HG03060 (cell line): ENCODE measurements around the gene ANKRD16.
"Not testable (repeated sequence)": the region's sequence is repeated elsewhere in the genome, so short reads cannot be mapped to it uniquely, and the experiment has no call there.

ENCODE experiments used
- ATAC-seq: cut with Tn5 transposase; IDR thresholded peaks from one replicate; pipeline ENCODE4 v1.9.1; 2021; ENCODE audit warnings: low read depth, moderate number of reproducible peaks; ENCODE audit not compliant: unreplicated experiment

The ANKRD16 gene

GRCh38 chr10:5840314-5841307 is 49.1 kb downstream of the ANKRD16 start:
- peak; percentile 41 for ATAC-seq

GRCh38 chr10:5836181-5836580 is 53.5 kb downstream of the ANKRD16 start:
- not testable (repeated sequence) for ATAC-seq

- no peak for ATAC-seq
Measured at GRCh38 chr10:5835446-5836095, 54.1 kb downstream of the ANKRD16 start.

- no peak for ATAC-seq
Measured at GRCh38 chr10:5833814-5834213, 55.9 kb downstream of the ANKRD16 start.

DNA sequence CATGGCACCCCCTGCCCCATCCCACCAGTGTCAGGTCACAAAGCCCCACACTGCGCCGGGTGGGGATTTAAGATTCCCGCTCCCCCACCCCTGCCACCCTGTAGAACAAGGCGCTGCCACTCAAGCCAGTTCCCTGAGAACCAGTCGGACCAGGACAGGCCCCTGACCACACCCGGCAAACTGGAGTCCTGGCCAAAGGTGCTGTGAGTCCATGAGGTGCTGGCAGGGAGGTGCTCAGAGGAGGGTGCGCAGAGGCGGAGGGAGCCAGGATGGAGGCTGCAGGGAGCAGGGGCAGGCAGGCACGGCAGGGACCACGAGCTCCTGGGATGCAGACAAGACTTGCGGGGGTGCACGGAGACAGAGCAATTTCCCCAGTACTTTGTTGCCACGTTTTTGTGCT is 56.7 kb downstream of the ANKRD16 start:
- no peak for ATAC-seq

DNA sequence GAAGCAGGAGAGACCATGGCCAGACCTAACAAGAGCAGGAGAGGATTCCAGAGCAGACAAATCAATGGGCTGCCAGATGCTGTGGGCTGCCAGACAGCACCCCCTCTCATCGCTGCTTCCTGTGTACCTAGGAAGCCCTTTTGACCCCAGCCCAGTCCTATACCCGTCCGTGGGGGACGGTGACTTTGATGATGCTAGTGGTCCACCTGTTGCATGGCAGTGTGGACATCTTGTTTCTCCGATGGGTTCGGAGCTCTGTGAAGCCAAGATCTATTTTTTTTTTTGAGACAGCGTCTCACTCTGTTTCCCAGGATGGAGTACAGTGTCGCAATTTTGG is 58.3 kb downstream of the ANKRD16 start:
- no peak for ATAC-seq

GRCh38 chr10:5830629-5831445 is 58.9 kb downstream of the ANKRD16 start:
- no peak for ATAC-seq

- no peak for ATAC-seq
Measured at GRCh38 chr10:5829267-5829666, 60.4 kb downstream of the ANKRD16 start.

DNA sequence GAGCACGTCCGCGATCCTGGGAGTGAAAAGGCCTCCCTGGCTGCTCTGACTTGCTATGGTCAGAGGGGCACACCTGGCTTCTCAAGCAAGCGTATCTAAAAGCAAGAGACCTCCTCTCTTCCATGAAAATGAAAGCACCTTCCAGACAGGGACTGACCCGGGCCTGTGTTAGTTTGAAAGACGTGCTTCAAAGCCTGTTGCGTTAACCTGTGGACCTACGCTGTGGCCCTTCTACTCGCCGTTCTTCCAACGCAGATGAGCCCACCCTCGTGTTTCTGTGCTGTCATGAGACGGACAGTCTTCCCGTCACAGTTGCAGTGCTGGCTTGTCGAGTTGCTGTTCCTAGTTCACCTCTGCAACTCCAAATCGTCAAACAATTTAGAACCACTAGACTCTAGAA is 61.0 kb downstream of the ANKRD16 start:
- no peak for ATAC-seq

- no peak for ATAC-seq
Measured at GRCh38 chr10:5827841-5828240, 61.9 kb downstream of the ANKRD16 start.

GRCh38 chr10:5826511-5826910 is 63.2 kb downstream of the ANKRD16 start:
- ATAC-seq: not testable (repeated sequence)

GRCh38 chr10:5818894-5819293 is 70.8 kb downstream of the ANKRD16 start:
- no peak for ATAC-seq

DNA sequence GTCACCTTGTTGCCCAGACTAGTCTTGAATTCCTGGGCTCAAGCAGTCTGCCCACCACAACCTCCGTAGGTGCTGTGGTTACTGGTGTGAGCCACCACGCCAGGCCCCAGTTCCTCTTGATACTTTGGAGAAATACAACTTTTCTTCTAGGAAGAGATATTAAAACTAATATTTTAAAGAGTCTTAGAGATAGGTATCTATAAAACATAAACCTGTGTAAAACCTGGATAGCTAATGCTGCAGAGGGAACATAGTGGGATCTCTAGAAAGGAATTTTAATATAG is 71.7 kb downstream of the ANKRD16 start:
- ATAC-seq: no peak

DNA sequence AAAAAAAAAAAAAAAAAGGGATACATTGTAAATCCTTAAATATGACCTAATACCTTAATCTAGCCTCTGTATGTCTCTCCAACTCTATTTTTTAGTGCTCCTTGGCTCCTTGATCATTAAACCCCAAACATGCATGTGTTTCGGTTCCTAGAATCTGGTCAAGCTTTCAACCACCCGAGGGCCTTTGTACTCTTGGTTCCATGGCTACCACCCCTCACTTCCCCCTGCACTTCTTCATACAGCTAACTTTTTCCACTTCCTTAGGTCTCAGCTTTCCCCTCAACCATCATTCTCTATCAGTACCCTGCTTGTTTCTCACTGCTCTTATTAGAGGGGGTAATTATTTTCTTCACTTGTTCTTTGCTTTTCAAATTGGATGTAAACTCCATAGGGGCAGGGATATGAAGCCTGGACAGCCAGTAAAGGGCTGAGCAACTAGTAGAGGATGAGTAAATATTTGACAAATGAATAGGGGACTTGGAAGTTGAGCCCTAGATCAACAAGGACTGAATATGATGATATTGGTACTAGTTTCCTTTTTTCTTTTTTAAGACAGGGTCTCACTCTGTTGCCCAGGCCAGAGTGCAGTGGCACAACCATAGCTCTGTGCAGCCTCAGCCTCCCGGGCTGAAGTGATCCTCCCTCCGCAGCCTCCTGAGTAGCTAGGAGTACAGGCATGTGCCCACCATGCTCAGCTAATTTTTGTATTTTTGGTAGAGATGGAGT is 72.2 kb downstream of the ANKRD16 start:
- no peak for ATAC-seq

DNA sequence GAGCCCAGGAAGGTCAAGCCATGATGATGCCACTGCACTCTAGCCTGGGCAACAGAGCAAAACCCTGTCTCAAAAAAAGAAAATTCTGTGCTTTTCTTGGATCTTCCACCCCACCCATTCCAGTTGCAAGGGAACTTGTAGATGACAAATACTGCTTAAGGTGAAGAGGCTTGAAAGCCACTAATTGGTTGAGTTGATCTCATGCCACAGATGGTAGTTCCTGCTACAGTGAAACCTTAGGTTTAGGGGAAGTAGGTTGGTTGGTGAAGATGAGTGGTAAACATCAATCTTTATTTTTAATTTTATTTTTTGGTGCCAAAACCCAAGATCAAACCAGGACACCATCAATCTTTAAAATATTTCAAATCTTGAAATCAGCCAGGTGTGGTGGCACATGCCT is 73.5 kb downstream of the ANKRD16 start:
- no peak for ATAC-seq

GRCh38 chr10:5814110-5815107 is 75.3 kb downstream of the ANKRD16 start:
- ATAC-seq: no peak

DNA sequence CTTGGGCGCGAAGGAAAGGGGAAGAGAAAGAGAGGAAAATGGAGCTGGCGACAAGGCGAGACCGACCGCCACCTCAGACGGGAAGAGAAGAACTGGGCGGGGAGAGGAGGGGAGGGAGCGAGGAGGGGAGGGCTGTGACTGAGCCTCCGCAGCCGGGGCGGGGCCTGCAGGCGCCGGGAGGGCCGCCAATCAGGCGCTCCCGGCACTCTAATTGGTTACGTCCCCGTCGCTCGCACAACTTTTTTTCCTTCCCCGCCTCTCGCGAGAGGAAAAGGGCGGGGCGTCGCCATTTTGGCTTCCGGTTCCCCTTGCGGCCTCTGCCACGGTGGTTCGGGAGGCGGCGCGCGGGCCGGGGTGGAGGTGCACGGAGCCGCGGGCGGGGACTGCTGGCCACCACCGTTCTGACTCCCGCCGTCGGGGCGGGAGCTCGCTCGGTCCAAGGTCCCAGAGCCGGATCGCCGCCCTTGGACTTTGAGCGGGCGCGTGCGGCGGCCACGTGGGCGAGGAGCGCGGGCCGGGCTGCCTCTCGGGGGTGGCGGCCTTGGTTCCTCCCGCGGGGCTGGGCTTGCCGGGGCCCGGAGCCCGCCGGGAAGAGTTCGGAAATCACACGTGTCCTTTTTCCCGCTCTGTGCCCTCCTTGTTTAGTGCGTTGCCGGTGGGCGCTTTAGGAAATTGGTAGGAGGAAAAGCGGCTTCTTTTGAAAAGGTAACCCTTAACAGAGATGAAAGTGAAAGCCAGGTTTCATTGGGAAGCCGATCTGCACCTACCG is 76.2 kb downstream of the ANKRD16 start, which contains the start of gene GDI2:
Gene GDI2 (minus strand): TSS at position 94 of the 769 bp plus-strand sequence. CDS start 176 bp downstream, outside the sequence.
- ATAC-seq: peak; percentile 41

DNA sequence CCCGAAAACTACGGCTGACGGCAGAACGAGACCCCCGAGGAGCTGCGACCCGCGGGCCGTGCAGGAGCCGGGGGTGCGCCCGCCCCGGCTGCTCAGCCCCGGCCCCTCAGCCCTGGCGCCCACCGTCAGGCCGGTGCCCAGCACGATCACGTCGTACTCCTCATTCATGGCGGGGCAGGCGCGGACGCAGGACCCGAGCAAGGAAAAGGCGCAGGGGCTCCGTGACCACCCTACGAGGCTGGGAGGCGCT is 76.7 kb downstream of the ANKRD16 start:
- ATAC-seq: peak; percentile 5
